ENCODE results near the gene TAX1BP1. TPM values are rescaled to one million over a fixed set of nuclear protein-coding genes. Genes with fewer than 3 reads are reported as not detected.

TAX1BP1 gene
- total and polyA plus RNA-seq, 2 donors (not counting 3 experiments of a cell fraction or from before 2014, with no cell fraction given): 77.7 to 93.2 TPM

DNA sequence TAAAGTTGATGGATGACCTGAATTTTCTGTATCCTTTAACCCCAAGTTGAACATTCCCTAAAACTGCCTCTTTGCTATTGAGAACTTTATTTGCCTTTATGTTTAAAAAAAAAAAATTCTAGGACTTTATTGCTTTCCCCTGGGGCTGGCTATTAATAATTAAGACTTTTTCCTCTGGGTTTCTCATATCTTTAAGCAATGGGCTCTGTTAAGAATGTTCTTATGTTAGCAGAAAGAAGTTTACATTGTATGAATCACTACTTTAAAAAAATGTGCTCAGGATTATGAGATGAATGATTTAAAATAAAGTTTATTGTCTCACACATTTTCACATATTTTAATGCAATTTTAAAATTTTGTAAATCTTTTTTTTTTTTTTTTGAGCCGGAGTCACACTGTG, 19.5 kb downstream of the TAX1BP1 start:
- dilution Hi-C loops (cut with MboI; ENCODE audit: extremely low pct_ligation_motif_present, low sequenced_read_pairs): no loop called here
- no TSS peak for BruUV-seq (replicated peaks)
- Histone ChIP-seq H3K36me3 (ENCODE audit: control insufficient read depth in 2 of 2, extremely low read depth in 1 of 2, insufficient read depth in 2 of 2, low read length in 2 of 2) (peaks cover 1 to 11% of the 10 kb centered on the region in 2 experiments), H3K9me1 (replicated peaks; ENCODE audit: control insufficient read depth, extremely low read depth, insufficient read depth, low read length) (no peaks in the 10 kb centered on the region), H3K9ac (replicated peaks; ENCODE audit: extremely low read depth, insufficient read depth, low read length) (no peak overlapping the region), H3K27ac (ENCODE audit: insufficient read depth, low read depth, low read length) (no peak overlapping the region), H3K4me1 (ENCODE audit: control insufficient read depth, extremely low read depth, insufficient read depth, low read length) (no peaks in the 10 kb centered on the region), H3K79me2 (ENCODE audit: control insufficient read depth, insufficient read depth, low read length) (peaks cover 2% of the 10 kb centered on the region), H3K4me2 (ENCODE audit: insufficient read depth, low read length) (no peak overlapping the region), H3K9me3 (replicated peaks; ENCODE audit: control insufficient read depth, insufficient read depth, low read length) (no peaks in the 10 kb centered on the region), H4K20me1 (replicated peaks; ENCODE audit: control insufficient read depth, extremely low read depth, insufficient read depth, low read length) (no peaks in the 10 kb centered on the region), H2AFZ (ENCODE audit: low read depth, low read length) (no peak overlapping the region), H3K4me3 (replicated peaks in 1 of 3; ENCODE audit: insufficient read depth in 1 of 3, low read depth in 1 of 3, low read length in 3 of 3) (no peak overlapping the region), H3K27me3 (ENCODE audit: control insufficient read depth in 2 of 2, insufficient read depth in 2 of 2, low read length in 2 of 2) (no peaks in the 10 kb centered on the region)
- DNase-seq (ENCODE audit: low read depth, low spot score) (no peak), FAIRE-seq (no peak)
- TF ChIP-seq POLR2A (IDR thresholded peaks at IDR 0.05; ENCODE audit: low read depth, low read length) (no peak), JUN (IDR thresholded peaks at IDR 0.05; ENCODE audit: borderline replicate concordance, insufficient read depth, insufficient read length, low read depth) (no peak), GATA2 (IDR thresholded peaks at IDR 0.05; ENCODE audit: insufficient read depth, insufficient read length, low read depth, low read length) (no peak), MYC (IDR thresholded peaks at IDR 0.05; ENCODE audit: low read depth, low read length) (no peak), EZH2 (IDR thresholded peaks at IDR 0.05; ENCODE audit: borderline replicate concordance, low read depth, low read length, severe bottlenecking) (no peak), FOS (IDR thresholded peaks at IDR 0.05; ENCODE audit: borderline replicate concordance, insufficient read depth, low read length) (no peak), POLR2AphosphoS5 (IDR thresholded peaks at IDR 0.05; ENCODE audit: insufficient read depth, low read depth, low read length) (no peak)
- TF ChIP-seq, protein P1, sequence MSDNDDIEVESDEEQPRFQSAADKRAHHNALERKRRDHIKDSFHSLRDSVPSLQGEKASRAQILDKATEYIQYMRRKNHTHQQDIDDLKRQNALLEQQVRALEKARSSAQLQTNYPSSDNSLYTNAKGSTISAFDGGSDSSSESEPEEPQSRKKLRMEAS (IDR thresholded peaks at IDR 0.05; ENCODE audit: insufficient read depth, insufficient read length): no peak
- TF ChIP-seq, protein P2, sequence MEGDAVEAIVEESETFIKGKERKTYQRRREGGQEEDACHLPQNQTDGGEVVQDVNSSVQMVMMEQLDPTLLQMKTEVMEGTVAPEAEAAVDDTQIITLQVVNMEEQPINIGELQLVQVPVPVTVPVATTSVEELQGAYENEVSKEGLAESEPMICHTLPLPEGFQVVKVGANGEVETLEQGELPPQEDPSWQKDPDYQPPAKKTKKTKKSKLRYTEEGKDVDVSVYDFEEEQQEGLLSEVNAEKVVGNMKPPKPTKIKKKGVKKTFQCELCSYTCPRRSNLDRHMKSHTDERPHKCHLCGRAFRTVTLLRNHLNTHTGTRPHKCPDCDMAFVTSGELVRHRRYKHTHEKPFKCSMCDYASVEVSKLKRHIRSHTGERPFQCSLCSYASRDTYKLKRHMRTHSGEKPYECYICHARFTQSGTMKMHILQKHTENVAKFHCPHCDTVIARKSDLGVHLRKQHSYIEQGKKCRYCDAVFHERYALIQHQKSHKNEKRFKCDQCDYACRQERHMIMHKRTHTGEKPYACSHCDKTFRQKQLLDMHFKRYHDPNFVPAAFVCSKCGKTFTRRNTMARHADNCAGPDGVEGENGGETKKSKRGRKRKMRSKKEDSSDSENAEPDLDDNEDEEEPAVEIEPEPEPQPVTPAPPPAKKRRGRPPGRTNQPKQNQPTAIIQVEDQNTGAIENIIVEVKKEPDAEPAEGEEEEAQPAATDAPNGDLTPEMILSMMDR (IDR thresholded peaks at IDR 0.05; ENCODE audit: extremely low read depth in 1 of 2, insufficient read depth in 1 of 2, low read depth in 1 of 2, low read length in 2 of 2): no peak
- intact Hi-C loops (cut with micrococcal nuclease): no loop called here
- ChIA-PET POLR2A (no interaction called here), CTCF (no interaction called here)

All from endothelial cell of umbilical vein (primary cell).